ENCODE data around the gene PADI1.

PADI1 gene

GRCh38 chr1:17194615-17195528 is 10.1 kb upstream of the PADI1 start:
- no peak overlapping the region for H3K4me3 ChIP-seq (ENCODE audit: low read length)
- no peaks in the 10 kb centered on the region for H3K4me1 ChIP-seq (ENCODE audit: control insufficient read depth, insufficient read depth, low read length)
- peaks cover 4% of the 10 kb centered on the region for H3K27me3 ChIP-seq (ENCODE audit: control insufficient read depth, insufficient read depth, low read length)
- no peaks in the 10 kb centered on the region for H3K36me3 ChIP-seq (ENCODE audit: control insufficient read depth, insufficient read depth, low read length)
- no peak overlapping the region for H3K9ac ChIP-seq (ENCODE audit: low read length)
- H3K9me3 ChIP-seq (ENCODE audit: control insufficient read depth, low read length) = no peaks in the 10 kb centered on the region

GRCh38 chr1:17195731-17196130 is 9.2 kb upstream of the PADI1 start:
- no peaks in the 10 kb centered on the region for H3K36me3 ChIP-seq (ENCODE audit: control insufficient read depth, insufficient read depth, low read length)
- H3K4me3 ChIP-seq (ENCODE audit: low read length) = no peak overlapping the region
- no peak overlapping the region for H3K9ac ChIP-seq (ENCODE audit: low read length)
- H3K27me3 ChIP-seq (ENCODE audit: control insufficient read depth, insufficient read depth, low read length) = peaks cover 4% of the 10 kb centered on the region
- no peaks in the 10 kb centered on the region for H3K9me3 ChIP-seq (ENCODE audit: control insufficient read depth, low read length)
- no peaks in the 10 kb centered on the region for H3K4me1 ChIP-seq (ENCODE audit: control insufficient read depth, insufficient read depth, low read length)

- H3K27me3 ChIP-seq (ENCODE audit: control insufficient read depth, insufficient read depth, low read length) = peaks cover 4% of the 10 kb centered on the region
- H3K9ac ChIP-seq (ENCODE audit: low read length) = no peak overlapping the region
- H3K36me3 ChIP-seq (ENCODE audit: control insufficient read depth, insufficient read depth, low read length) = no peaks in the 10 kb centered on the region
- H3K4me3 ChIP-seq (ENCODE audit: low read length) = no peak overlapping the region
- H3K9me3 ChIP-seq (ENCODE audit: control insufficient read depth, low read length) = no peaks in the 10 kb centered on the region
- no peaks in the 10 kb centered on the region for H3K4me1 ChIP-seq (ENCODE audit: control insufficient read depth, insufficient read depth, low read length)
Observed at GRCh38 chr1:17196496-17197185, 8.3 kb upstream of the PADI1 start.

GRCh38 chr1:17197696-17198095 is 7.2 kb upstream of the PADI1 start:
- Histone ChIP-seq H3K36me3 (ENCODE audit: control insufficient read depth, insufficient read depth, low read length) (no peaks in the 10 kb centered on the region), H3K27me3 (ENCODE audit: control insufficient read depth, insufficient read depth, low read length) (peaks cover 4% of the 10 kb centered on the region)

GRCh38 chr1:17198476-17199258 is 6.3 kb upstream of the PADI1 start:
- H3K4me1 ChIP-seq (ENCODE audit: control insufficient read depth, insufficient read depth, low read length) = no peaks in the 10 kb centered on the region
- no peaks in the 10 kb centered on the region for H3K9me3 ChIP-seq (ENCODE audit: control insufficient read depth, low read length)
- H3K27me3 ChIP-seq (ENCODE audit: control insufficient read depth, insufficient read depth, low read length) = peaks cover 4% of the 10 kb centered on the region
- H3K9ac ChIP-seq (ENCODE audit: low read length) = no peak overlapping the region
- no peaks in the 10 kb centered on the region for H3K36me3 ChIP-seq (ENCODE audit: control insufficient read depth, insufficient read depth, low read length)
- no peak overlapping the region for H3K4me3 ChIP-seq (ENCODE audit: low read length)

More at GRCh38 chr1:17197696-17198095, 7.2 kb upstream of the PADI1 start:
- Histone ChIP-seq H3K4me1 (ENCODE audit: control insufficient read depth, insufficient read depth, low read length) (no peaks in the 10 kb centered on the region), H3K4me3 (ENCODE audit: low read length) (no peak overlapping the region), H3K9ac (ENCODE audit: low read length) (no peak overlapping the region), H3K9me3 (ENCODE audit: control insufficient read depth, low read length) (no peaks in the 10 kb centered on the region)

- Histone ChIP-seq H3K27me3 (ENCODE audit: control insufficient read depth, insufficient read depth, low read length) (peaks cover 6% of the 10 kb centered on the region), H3K9ac (ENCODE audit: low read length) (no peak overlapping the region), H3K36me3 (ENCODE audit: control insufficient read depth, insufficient read depth, low read length) (no peaks in the 10 kb centered on the region), H3K9me3 (ENCODE audit: control insufficient read depth, low read length) (no peaks in the 10 kb centered on the region), H3K4me1 (ENCODE audit: control insufficient read depth, insufficient read depth, low read length) (no peaks in the 10 kb centered on the region), H3K4me3 (ENCODE audit: low read length) (no peak overlapping the region)
Observed at GRCh38 chr1:17199267-17200044, 5.5 kb upstream of the PADI1 start.

GRCh38 chr1:17200246-17200645 is 4.7 kb upstream of the PADI1 start:
- Histone ChIP-seq H3K27me3 (ENCODE audit: control insufficient read depth, insufficient read depth, low read length) (peaks cover 7% of the 10 kb centered on the region), H3K9ac (ENCODE audit: low read length) (no peak overlapping the region), H3K9me3 (ENCODE audit: control insufficient read depth, low read length) (no peaks in the 10 kb centered on the region), H3K4me3 (ENCODE audit: low read length) (no peak overlapping the region), H3K4me1 (ENCODE audit: control insufficient read depth, insufficient read depth, low read length) (no peaks in the 10 kb centered on the region), H3K36me3 (ENCODE audit: control insufficient read depth, insufficient read depth, low read length) (no peaks in the 10 kb centered on the region)

GRCh38 chr1:17200756-17201155 is 4.2 kb upstream of the PADI1 start:
- Histone ChIP-seq H3K4me1 (ENCODE audit: control insufficient read depth, insufficient read depth, low read length) (no peaks in the 10 kb centered on the region), H3K36me3 (ENCODE audit: control insufficient read depth, insufficient read depth, low read length) (no peaks in the 10 kb centered on the region), H3K4me3 (ENCODE audit: low read length) (no peak overlapping the region), H3K9me3 (ENCODE audit: control insufficient read depth, low read length) (no peaks in the 10 kb centered on the region), H3K9ac (ENCODE audit: low read length) (no peak overlapping the region), H3K27me3 (ENCODE audit: control insufficient read depth, insufficient read depth, low read length) (peaks cover 11% of the 10 kb centered on the region)

GRCh38 chr1:17201201-17202021 is 3.5 kb upstream of the PADI1 start:
- no peak overlapping the region for H3K9ac ChIP-seq (ENCODE audit: low read length)
- H3K4me1 ChIP-seq (ENCODE audit: control insufficient read depth, insufficient read depth, low read length) = no peaks in the 10 kb centered on the region
- peaks cover 16% of the 10 kb centered on the region for H3K27me3 ChIP-seq (ENCODE audit: control insufficient read depth, insufficient read depth, low read length)

GRCh38 chr1:17205652-17206051 is 724 bp downstream of the PADI1 start:
- H3K4me1 ChIP-seq (ENCODE audit: control insufficient read depth, insufficient read depth, low read length) = no peaks in the 10 kb centered on the region

More at GRCh38 chr1:17201201-17202021, 3.5 kb upstream of the PADI1 start:
- H3K9me3 ChIP-seq (ENCODE audit: control insufficient read depth, low read length) = no peaks in the 10 kb centered on the region
- no peak overlapping the region for H3K4me3 ChIP-seq (ENCODE audit: low read length)
- no peaks in the 10 kb centered on the region for H3K36me3 ChIP-seq (ENCODE audit: control insufficient read depth, insufficient read depth, low read length)

GRCh38 chr1:17206196-17206595 is 1.3 kb downstream of the PADI1 start:
- Histone ChIP-seq H3K9ac (ENCODE audit: low read length) (no peak overlapping the region), H3K4me1 (ENCODE audit: control insufficient read depth, insufficient read depth, low read length) (no peaks in the 10 kb centered on the region), H3K36me3 (ENCODE audit: control insufficient read depth, insufficient read depth, low read length) (no peaks in the 10 kb centered on the region), H3K27me3 (ENCODE audit: control insufficient read depth, insufficient read depth, low read length) (peaks cover 16% of the 10 kb centered on the region), H3K9me3 (ENCODE audit: control insufficient read depth, low read length) (no peaks in the 10 kb centered on the region), H3K4me3 (ENCODE audit: low read length) (no peak overlapping the region)

More at GRCh38 chr1:17205652-17206051, 724 bp downstream of the PADI1 start:
- H3K36me3 ChIP-seq (ENCODE audit: control insufficient read depth, insufficient read depth, low read length) = no peaks in the 10 kb centered on the region
- peaks cover 16% of the 10 kb centered on the region for H3K27me3 ChIP-seq (ENCODE audit: control insufficient read depth, insufficient read depth, low read length)
- H3K9me3 ChIP-seq (ENCODE audit: control insufficient read depth, low read length) = no peaks in the 10 kb centered on the region
- H3K4me3 ChIP-seq (ENCODE audit: low read length) = no peak overlapping the region
- no peak overlapping the region for H3K9ac ChIP-seq (ENCODE audit: low read length)
